DND-41 (cell line): ENCODE results near the gene PXDC1.

Experiments
- EZH2 ChIP-seq: IDR thresholded peaks from 3 replicates; pipeline ENCODE4 v1.6.1; 2012; ENCODE audit warnings: borderline replicate concordance, low read depth, mild to moderate bottlenecking, moderate library complexity, low read length, inconsistent platforms; ENCODE audit not compliant: severe bottlenecking
- TF ChIP-seq, protein P1 (sequence below): IDR thresholded peaks from 2 replicates; pipeline ENCODE4 v1.5.1; 2012; ENCODE audit warnings: borderline replicate concordance, low read length, moderate library complexity, mild to moderate bottlenecking; ENCODE audit not compliant: poor library complexity, severe bottlenecking; ENCODE audit errors: extremely low read depth

GRCh38 chr6:3741477-3741871 is 10.0 kb downstream of the PXDC1 start:
- TF ChIP-seq, protein P1, sequence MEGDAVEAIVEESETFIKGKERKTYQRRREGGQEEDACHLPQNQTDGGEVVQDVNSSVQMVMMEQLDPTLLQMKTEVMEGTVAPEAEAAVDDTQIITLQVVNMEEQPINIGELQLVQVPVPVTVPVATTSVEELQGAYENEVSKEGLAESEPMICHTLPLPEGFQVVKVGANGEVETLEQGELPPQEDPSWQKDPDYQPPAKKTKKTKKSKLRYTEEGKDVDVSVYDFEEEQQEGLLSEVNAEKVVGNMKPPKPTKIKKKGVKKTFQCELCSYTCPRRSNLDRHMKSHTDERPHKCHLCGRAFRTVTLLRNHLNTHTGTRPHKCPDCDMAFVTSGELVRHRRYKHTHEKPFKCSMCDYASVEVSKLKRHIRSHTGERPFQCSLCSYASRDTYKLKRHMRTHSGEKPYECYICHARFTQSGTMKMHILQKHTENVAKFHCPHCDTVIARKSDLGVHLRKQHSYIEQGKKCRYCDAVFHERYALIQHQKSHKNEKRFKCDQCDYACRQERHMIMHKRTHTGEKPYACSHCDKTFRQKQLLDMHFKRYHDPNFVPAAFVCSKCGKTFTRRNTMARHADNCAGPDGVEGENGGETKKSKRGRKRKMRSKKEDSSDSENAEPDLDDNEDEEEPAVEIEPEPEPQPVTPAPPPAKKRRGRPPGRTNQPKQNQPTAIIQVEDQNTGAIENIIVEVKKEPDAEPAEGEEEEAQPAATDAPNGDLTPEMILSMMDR = no peak
- no peak for TF ChIP-seq EZH2
